OCI-LY3 (cell line): ENCODE measurements around the gene DENND2C.

Source experiments
- H2AFZ ChIP-seq: fragments of 200-600, 300-600 bp; shearing (Covaris generic); 2 replicates; pipeline ENCODE4 v1.6.0; 2014; ENCODE audit warnings: antibody characterized with exemption, low read depth, low read length
- H3K27ac ChIP-seq: fragments of 200-600, 300-600 bp; sonication (generic); 2 replicates; pipeline ENCODE4 v1.5.1; 2014; ENCODE audit warnings: mild to moderate bottlenecking, low read length, moderate library complexity, mixed read lengths
- H3K27me3 ChIP-seq: fragments of 200-600, 300-600 bp; sonication (generic); 2 replicates; pipeline ENCODE4 v1.6.1; 2014; ENCODE audit warnings: low read depth, low read length, mixed read lengths
- H3K36me3 ChIP-seq: fragments of 200-600, 300-600 bp; sonication (generic); replicated peaks from 2 replicates; pipeline ENCODE3; 2014; ENCODE audit warnings: low read depth, low read length, mixed read lengths
- H3K4me1 ChIP-seq: fragments of 300-600, 200-600 bp; sonication (generic); 2 replicates; pipeline ENCODE4 v1.6.1; 2014; ENCODE audit warnings: low read length, mixed read lengths
- H3K4me2 ChIP-seq: fragments of 200-600, 300-600 bp; sonication (generic); 2 replicates; pipeline ENCODE4 v1.6.1; 2014; ENCODE audit warnings: low read length, mixed read lengths
- H3K4me3 ChIP-seq: fragments of 300-600, 200-600 bp; sonication (generic); 2 replicates; pipeline ENCODE4 v1.5.1; 2014; ENCODE audit warnings: antibody characterized with exemption, mild to moderate bottlenecking, low read length, moderate library complexity
- H3K79me2 ChIP-seq: fragments of 300-600, 200-600 bp; shearing (Covaris generic); 2 replicates; pipeline ENCODE4 v1.6.1; 2014; ENCODE audit warnings: mild to moderate bottlenecking, low read length, mixed read lengths
- H3K9ac ChIP-seq: fragments of 300-600, 200-600 bp; shearing (Covaris generic); 2 replicates; pipeline ENCODE4 v1.6.0; 2014; ENCODE audit warnings: mild to moderate bottlenecking, low read length, moderate library complexity
- H3K9me3 ChIP-seq: fragments of 200-600, 300-600 bp; shearing (Covaris generic); 2 replicates; pipeline ENCODE4 v1.6.1; 2014; ENCODE audit warnings: low read length, mixed read lengths; ENCODE audit not compliant: insufficient read depth
- H4K20me1 ChIP-seq: fragments of 200-600, 300-600 bp; sonication (generic); 2 replicates; pipeline ENCODE4 v1.6.1; 2016; ENCODE audit warnings: low read length, mixed read lengths; ENCODE audit not compliant: insufficient read depth
- EZH2phosphoT487 ChIP-seq: fragments of 200-600 bp; shearing (Covaris generic); IDR thresholded peaks from 2 replicates; pipeline ENCODE4 v1.6.1; 2018; ENCODE audit warnings: antibody characterized with exemption, mixed run types, low read depth
- TF ChIP-seq, protein P1 (sequence below): fragments of 200-600, 300-600 bp; sonication (generic); IDR thresholded peaks from 2 replicates; pipeline ENCODE4 v1.5.1; 2014; ENCODE audit warnings: antibody characterized with exemption, low read length, low read depth

The DENND2C gene

DNA sequence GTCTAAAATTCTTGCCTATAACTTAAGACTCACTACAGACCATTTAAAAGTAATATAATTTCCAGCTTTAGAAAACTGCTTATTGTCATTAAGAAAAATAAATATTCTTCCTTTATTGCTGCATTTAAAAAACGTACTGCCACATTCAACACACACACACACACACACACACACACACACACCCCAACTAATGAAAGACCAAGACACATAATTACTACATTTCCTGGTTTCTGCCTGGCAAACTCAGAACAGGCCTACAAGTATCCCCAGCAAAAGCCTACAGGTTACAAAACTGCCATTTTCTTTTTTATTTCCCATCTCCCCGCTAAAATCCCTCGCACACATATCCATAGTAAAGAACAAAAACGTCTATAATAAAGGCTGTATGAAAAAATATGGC is 1.5 kb downstream of the DENND2C start:
- H3K36me3 ChIP-seq, result no peaks in the 10 kb centered on the region
- H3K4me1 ChIP-seq, result peaks cover 5% of the 10 kb centered on the region; the same call in 1 of the 2 replicates
- no peaks in the 10 kb centered on the region for H3K79me2 ChIP-seq
- H3K27me3 ChIP-seq, result peaks cover 8% of the 10 kb centered on the region; the same call in 1 of the 2 replicates
- no peak for TF ChIP-seq EZH2phosphoT487
- TF ChIP-seq, protein P1, sequence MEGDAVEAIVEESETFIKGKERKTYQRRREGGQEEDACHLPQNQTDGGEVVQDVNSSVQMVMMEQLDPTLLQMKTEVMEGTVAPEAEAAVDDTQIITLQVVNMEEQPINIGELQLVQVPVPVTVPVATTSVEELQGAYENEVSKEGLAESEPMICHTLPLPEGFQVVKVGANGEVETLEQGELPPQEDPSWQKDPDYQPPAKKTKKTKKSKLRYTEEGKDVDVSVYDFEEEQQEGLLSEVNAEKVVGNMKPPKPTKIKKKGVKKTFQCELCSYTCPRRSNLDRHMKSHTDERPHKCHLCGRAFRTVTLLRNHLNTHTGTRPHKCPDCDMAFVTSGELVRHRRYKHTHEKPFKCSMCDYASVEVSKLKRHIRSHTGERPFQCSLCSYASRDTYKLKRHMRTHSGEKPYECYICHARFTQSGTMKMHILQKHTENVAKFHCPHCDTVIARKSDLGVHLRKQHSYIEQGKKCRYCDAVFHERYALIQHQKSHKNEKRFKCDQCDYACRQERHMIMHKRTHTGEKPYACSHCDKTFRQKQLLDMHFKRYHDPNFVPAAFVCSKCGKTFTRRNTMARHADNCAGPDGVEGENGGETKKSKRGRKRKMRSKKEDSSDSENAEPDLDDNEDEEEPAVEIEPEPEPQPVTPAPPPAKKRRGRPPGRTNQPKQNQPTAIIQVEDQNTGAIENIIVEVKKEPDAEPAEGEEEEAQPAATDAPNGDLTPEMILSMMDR, result no peak
- H4K20me1 ChIP-seq, result no peaks in the 10 kb centered on the region
- H3K9ac ChIP-seq, result no peak overlapping the region
- H3K4me3 ChIP-seq, result no peak overlapping the region
- H3K4me2 ChIP-seq, result no peak overlapping the region
- H2AFZ ChIP-seq, result no peak overlapping the region
- no peaks in the 10 kb centered on the region for H3K9me3 ChIP-seq
- no peak overlapping the region for H3K27ac ChIP-seq

DNA sequence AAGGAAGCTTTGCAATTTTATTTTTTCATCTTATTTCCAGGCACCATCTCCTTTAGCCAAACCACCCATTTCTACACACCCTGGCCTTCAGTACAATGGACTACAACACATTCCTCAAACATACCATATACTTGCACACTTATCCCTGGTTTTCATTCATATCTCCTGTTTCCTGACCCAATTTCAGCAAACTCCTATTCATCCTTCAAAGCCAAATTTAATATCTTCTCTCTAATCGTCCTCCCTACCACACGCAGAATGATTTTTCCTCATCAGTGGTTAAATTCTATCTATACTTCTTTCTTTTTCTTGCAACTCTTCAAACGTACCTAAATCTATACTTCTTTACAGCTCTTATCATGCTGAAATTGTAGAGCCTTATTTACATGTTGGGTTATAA is 2.9 kb downstream of the DENND2C start:
- TF ChIP-seq, protein P1, result no peak
- Histone ChIP-seq H3K36me3 (no peaks in the 10 kb centered on the region), H3K4me2 (no peak overlapping the region), H3K27me3 (peaks cover 8% of the 10 kb centered on the region; the same call in 1 of the 2 replicates), H3K4me1 (peaks cover 5% of the 10 kb centered on the region; the same call in 1 of the 2 replicates), H3K79me2 (no peaks in the 10 kb centered on the region), H2AFZ (no peak overlapping the region), H4K20me1 (no peaks in the 10 kb centered on the region), H3K9me3 (no peaks in the 10 kb centered on the region), H3K4me3 (no peak overlapping the region), H3K27ac (no peak overlapping the region), H3K9ac (no peak overlapping the region)

DNA sequence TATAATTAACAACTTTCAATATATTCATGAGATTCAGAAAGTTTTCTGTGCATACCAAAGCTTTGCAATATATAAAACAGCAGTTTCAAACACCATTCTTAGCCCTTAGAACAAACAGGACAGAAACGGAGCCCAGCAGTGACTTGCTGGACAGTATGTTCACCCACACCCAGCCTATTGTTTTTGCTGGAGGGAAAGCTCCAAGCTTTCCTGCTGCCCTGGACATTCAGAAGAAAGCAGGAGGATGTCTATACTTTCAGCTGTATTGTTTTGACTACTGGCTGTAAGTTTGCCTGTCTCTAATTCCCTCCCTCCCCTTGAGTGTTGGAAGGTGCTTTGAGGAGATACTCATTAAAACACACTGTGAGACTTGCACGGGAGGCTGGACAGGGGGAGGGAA is 9.6 kb downstream of the DENND2C start:
- Histone ChIP-seq H3K27ac (no peak overlapping the region), H3K79me2 (no peaks in the 10 kb centered on the region), H3K27me3 (no peaks in the 10 kb centered on the region), H3K4me3 (no peak overlapping the region), H3K36me3 (no peaks in the 10 kb centered on the region), H3K4me1 (no peaks in the 10 kb centered on the region), H4K20me1 (no peaks in the 10 kb centered on the region), H3K9ac (no peak overlapping the region), H3K9me3 (no peaks in the 10 kb centered on the region), H3K4me2 (no peak overlapping the region), H2AFZ (no peak overlapping the region)
- no peak for TF ChIP-seq EZH2phosphoT487
- TF ChIP-seq, protein P1, result no peak

DNA sequence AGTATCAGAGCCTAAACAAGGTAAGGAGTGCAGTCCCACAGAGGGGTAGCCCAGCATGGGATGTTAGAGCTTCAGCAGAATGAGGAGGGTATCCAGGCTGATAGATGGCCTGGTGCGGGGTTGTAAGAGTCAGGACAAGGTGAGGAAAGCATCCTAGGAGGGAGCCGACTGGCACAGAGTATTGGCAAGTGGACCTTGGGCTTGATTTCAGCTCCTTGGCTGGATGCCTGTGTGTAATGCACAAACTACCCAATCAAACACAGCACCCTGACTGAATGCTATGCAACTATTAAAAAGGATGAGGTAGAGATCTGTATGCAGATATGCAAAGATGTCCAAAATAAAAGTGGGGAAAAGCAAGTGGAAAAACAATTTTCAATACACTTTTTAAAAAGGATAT is 18.0 kb downstream of the DENND2C start:
- Histone ChIP-seq H3K36me3 (no peaks in the 10 kb centered on the region), H3K79me2 (no peaks in the 10 kb centered on the region), H3K27ac (no peak overlapping the region), H2AFZ (no peak overlapping the region), H3K9ac (no peak overlapping the region), H3K27me3 (no peaks in the 10 kb centered on the region), H4K20me1 (no peaks in the 10 kb centered on the region), H3K4me1 (no peaks in the 10 kb centered on the region), H3K9me3 (no peaks in the 10 kb centered on the region), H3K4me2 (no peak overlapping the region), H3K4me3 (no peak overlapping the region)
- no peak for TF ChIP-seq EZH2phosphoT487
- TF ChIP-seq, protein P1, result no peak
